HepG2 (cell line): Measurements from ENCODE around the gene RAP2A. TPM values are rescaled to one million over a fixed set of nuclear protein-coding genes. Genes with fewer than 3 reads are reported as not detected.

Experiments
- ATAC-seq: fragments of 200-7000 bp; cut with Tn5 transposase; 3 replicates; pipeline ENCODE4 v1.9.1; 2020; ENCODE audit warnings: mild to moderate bottlenecking, moderate library complexity
- BruUV-seq: library from RNA; stranded (reverse); fragments of 400-500 nt; replicated peaks from 2 replicates; lab custom pipeline; 2021; lab: Mats Ljungman, UMichigan
- CTCF ChIA-PET: fragments of 300-600 bp; formaldehyde crosslinking; extraction: SDS; loops from one replicate; lab custom pipeline; 2021; ENCODE audit warnings: low total read pairs, inconsistent platforms, low intra/inter-chr PET ratio; lab: Yijun Ruan, JAX
- POLR2A ChIA-PET: fragments of 350-600 bp; sonication (Branson Sonifier 250); formaldehyde crosslinking; loops from one replicate; lab custom pipeline; 2020; ENCODE audit warnings: antibody characterized with exemption, inconsistent platforms; lab: Yijun Ruan, JAX
- DNase-seq: peaks from one replicate; pipeline ENCODE4 v3.0.0-alpha.2; 2015; ENCODE audit warnings: low spot score
- FAIRE-seq: peaks from 3 replicates; lab custom pipeline; 2011; peaks lifted over from hg19 to GRCh38; lab: Jason Lieb, UNC
- H2AFZ ChIP-seq: one replicate; pipeline ENCODE4 v1.6.1; 2011; ENCODE audit warnings: low read length, inconsistent platforms
- H3K27ac ChIP-seq: fragments of 300-600 bp; 3 replicates; pipeline ENCODE4 v1.8.0; 2011; ENCODE audit warnings: mixed run types, mild to moderate bottlenecking, mixed read lengths, low read length, inconsistent platforms; ENCODE audit not compliant: insufficient read depth; ENCODE audit errors: extremely low read length
- H3K27me3 ChIP-seq, 2 experiments: fragments of 200-600 bp in 1 of 2; 2 replicates in 1 of 2; 3 replicates in 1 of 2; pipeline versions ENCODE4 v1.6.0 to v1.8.0; 2011; ENCODE audit warnings: low read length in 2 of 2, mild to moderate bottlenecking in 2 of 2, moderate library complexity in 2 of 2, inconsistent platforms in 1 of 2; ENCODE audit not compliant: insufficient read depth in 2 of 2, control insufficient read depth in 1 of 2
- H3K36me3 ChIP-seq, 2 experiments: fragments of 200-600 bp in 1 of 2; replicated peaks in 1 of 2; 2 replicates in 1 of 2; 3 replicates in 1 of 2; pipeline versions ENCODE4 v1.5.1 to v1.8.0; 2011; ENCODE audit warnings: low read length in 2 of 2, inconsistent platforms in 1 of 2; ENCODE audit not compliant: insufficient read depth in 2 of 2, control insufficient read depth in 1 of 2
- H3K4me1 ChIP-seq: 2 replicates; pipeline ENCODE4 v1.5.1; 2012; ENCODE audit warnings: low read length, inconsistent platforms; ENCODE audit not compliant: insufficient read depth
- H3K4me2 ChIP-seq: 2 replicates; pipeline ENCODE4 v1.6.0; 2011; ENCODE audit warnings: low read depth, low read length, inconsistent platforms
- H3K4me3 ChIP-seq, 3 experiments: fragments of 200-600 bp in 1 of 3; sonication (generic), shearing (Covaris generic) in 1 of 3; replicated peaks in 1 of 3; 2 replicates each; pipeline ENCODE4 v1.5.1; 2011 to 2016; ENCODE audit warnings: low read length in 3 of 3, inconsistent platforms in 2 of 3, low read depth in 2 of 3, mild to moderate bottlenecking in 2 of 3, control low read depth in 1 of 3, mixed read lengths in 1 of 3; ENCODE audit not compliant: insufficient read depth in 1 of 3
- H3K79me2 ChIP-seq: one replicate; pipeline ENCODE4 v1.6.1; 2011; ENCODE audit warnings: low read length, inconsistent platforms; ENCODE audit not compliant: insufficient read depth
- H3K9ac ChIP-seq: 2 replicates; pipeline ENCODE4 v1.6.0; 2011; ENCODE audit warnings: mild to moderate bottlenecking, low read depth, low read length, inconsistent platforms; ENCODE audit not compliant: insufficient read depth
- H3K9me3 ChIP-seq: 2 replicates; pipeline ENCODE4 v1.5.1; 2012; ENCODE audit warnings: mild to moderate bottlenecking, low read length
- H4K20me1 ChIP-seq: 2 replicates; pipeline ENCODE4 v1.6.0; 2011; ENCODE audit warnings: inconsistent platforms, mild to moderate bottlenecking, low read length, moderate library complexity; ENCODE audit not compliant: insufficient read depth
- ARID2 ChIP-seq: sonication (generic); formaldehyde crosslinking; IDR thresholded peaks from 2 replicates; pipeline ENCODE4 v1.8.1; 2022; ENCODE audit warnings: mild to moderate bottlenecking, missing genetic modification reagents, borderline replicate concordance
- DBP ChIP-seq: sonication (generic); formaldehyde crosslinking; IDR thresholded peaks from 2 replicates; pipeline ENCODE4 v1.4.0; 2020; ENCODE audit warnings: missing genetic modification reagents; ENCODE audit errors: not compliant biosample characterization
- E2F1 ChIP-seq: sonication (generic); formaldehyde crosslinking; IDR thresholded peaks from 2 replicates; pipeline ENCODE4 v1.5.0; 2020; ENCODE audit warnings: missing genetic modification reagents
- NCOA2 ChIP-seq: sonication (generic); formaldehyde crosslinking; IDR thresholded peaks from 2 replicates; pipeline ENCODE4 v1.8.0; 2022; ENCODE audit warnings: inconsistent platforms
- NCOA5 ChIP-seq: sonication (generic); formaldehyde crosslinking; IDR thresholded peaks from 2 replicates; pipeline ENCODE4 v1.4.0; 2020; ENCODE audit warnings: missing genetic modification reagents
- POLR2AphosphoS5 ChIP-seq: IDR thresholded peaks from 2 replicates; pipeline ENCODE4 v1.6.1; 2012; ENCODE audit warnings: low read depth, low read length
- SIX1 ChIP-seq: sonication (generic); formaldehyde crosslinking; IDR thresholded peaks from 2 replicates; pipeline ENCODE4 v1.4.0; 2020; ENCODE audit warnings: missing genetic modification reagents, borderline replicate concordance
- TRIM24 ChIP-seq: sonication (generic); formaldehyde crosslinking; IDR thresholded peaks from 2 replicates; pipeline ENCODE4 v1.8.0; 2022; ENCODE audit warnings: mild to moderate bottlenecking, missing genetic modification reagents
- ZMYM3 ChIP-seq: sonication (generic); formaldehyde crosslinking; IDR thresholded peaks from 2 replicates; pipeline ENCODE4 v1.5.1; 2020; ENCODE audit warnings: mild to moderate bottlenecking, missing genetic modification reagents
- ZNF136 ChIP-seq: sonication (generic); formaldehyde crosslinking; IDR thresholded peaks from 2 replicates; pipeline ENCODE4 v1.8.1; 2022; ENCODE audit warnings: low read depth, mild to moderate bottlenecking, moderate library complexity, missing genetic modification reagents
- ZNF431 ChIP-seq: sonication (generic); formaldehyde crosslinking; IDR thresholded peaks from 2 replicates; pipeline ENCODE4 v1.9.0; 2022; ENCODE audit warnings: missing genetic modification reagents, low read depth, mild to moderate bottlenecking, borderline replicate concordance
- ZNF451 ChIP-seq: sonication (generic); formaldehyde crosslinking; IDR thresholded peaks from 2 replicates; pipeline ENCODE4 v1.5.0; 2020; ENCODE audit warnings: mild to moderate bottlenecking, missing genetic modification reagents
- ZNF496 ChIP-seq: sonication (generic); formaldehyde crosslinking; IDR thresholded peaks from 2 replicates; pipeline ENCODE4 v1.8.1; 2023; ENCODE audit warnings: mild to moderate bottlenecking, moderate library complexity, missing genetic modification reagents; ENCODE audit not compliant: insufficient replicate concordance
- ZNF75D ChIP-seq: sonication (generic); formaldehyde crosslinking; IDR thresholded peaks from 2 replicates; pipeline ENCODE4 v1.8.1; 2023; ENCODE audit warnings: missing genetic modification reagents, mild to moderate bottlenecking, borderline replicate concordance
- ZSCAN12 ChIP-seq: sonication (generic); formaldehyde crosslinking; IDR thresholded peaks from 2 replicates; pipeline ENCODE4 v1.9.0; 2021; ENCODE audit warnings: mild to moderate bottlenecking, missing genetic modification reagents
- WGBS: methylation state at CpG from one replicate; pipeline ENCODE4 v1.1.6; 2017; ENCODE audit warnings: low lambda C conversion rate; 5-methylcytosine and 5-hydroxymethylcytosine counted together
- in situ Hi-C: cut with HindIII; loops from 2 replicates; pipeline ENCODE4 v1.10.0; 2017; ENCODE audit warnings: low pct_unique_long_range_greater_than_20kb; ENCODE audit not compliant: extremely low pct_ligation_motif_present
- intact Hi-C: fragments of 100-400 bp; cut with micrococcal nuclease; formaldehyde crosslinking; loops from one replicate; pipeline ENCODE4 v1.10.0; 2022; ENCODE audit not compliant: unreplicated experiment
- polyA plus RNA-seq, 8 experiments: library from polyadenylated mRNA; depleted of rRNA in 3 of 8; stranded (reverse) in 7 of 8; unstranded in 1 of 8; fragments of >200 nt; fragmentation: Illumina TruSeq in 4 of 8; extraction: Trizol in 4 of 8; gene quantifications; 2 replicates each; pipeline versions ENCODE4 v1.2.1 to v1.2.3, GENCODE V29; 2011 to 2016; ENCODE audit warnings: low read depth in 4 of 8, missing spikeins in 1 of 8, mixed read lengths in 1 of 8; ENCODE audit not compliant: insufficient read depth in 1 of 8
- total RNA-seq, 5 experiments: library from RNA; depleted of rRNA; stranded (reverse); fragments of >200 nt; fragmentation: Illumina TruSeq; extraction: Trizol; gene quantifications; 2 replicates each; pipeline ENCODE4 v1.2.3, GENCODE V29; 2016; ENCODE audit warnings: low read depth in 1 of 5

RAP2A gene
- total and polyA plus RNA-seq, 2 of the 13 experiments (the other 11 are each of a cell fraction or from before 2014, with no cell fraction given) = 9.9 to 23.1 TPM

GRCh38 chr13:97414392-97414791 is 19.6 kb upstream of the RAP2A start:
- POLR2A ChIA-PET = no interaction called here
- H3K4me2 ChIP-seq = no peak overlapping the region; the same call in 1 of the 2 replicates
- no peaks in the 10 kb centered on the region for H4K20me1 ChIP-seq
- no peak overlapping the region for H3K4me3 ChIP-seq
- no peak for TF ChIP-seq ZMYM3
- TF ChIP-seq ZNF136 = no peak
- TF ChIP-seq ZNF431 (CRISPR knock-in tag) = no peak
- TF ChIP-seq POLR2AphosphoS5 = no peak
- DNase-seq (no peak), FAIRE-seq (no peak), ATAC-seq (no peak)
- BruUV-seq = no TSS peak
- no peak overlapping the region for H3K27ac ChIP-seq
- no peaks in the 10 kb centered on the region for H3K9me3 ChIP-seq
- in situ Hi-C loops (no loop called here), intact Hi-C loops (no loop called here)
- H3K27me3 ChIP-seq = peaks cover 0 to 9% of the 10 kb centered on the region in 2 experiments; a peak in 1 of 5 replicates
- H3K79me2 ChIP-seq = no peaks in the 10 kb centered on the region
- H3K9ac ChIP-seq = no peak overlapping the region
- H2AFZ ChIP-seq = no peak overlapping the region
- CTCF ChIA-PET = no interaction called here
- 0 out of 2 replicates have a peak, but pooled peaks cover 6% of the 10 kb centered on the region for H3K4me1 ChIP-seq
- no peaks in the 10 kb centered on the region for H3K36me3 ChIP-seq
- WGBS = 21% methylated on average over 4 of the region's 4 CpGs

GRCh38 chr13:97417698-97418097 is 16.3 kb upstream of the RAP2A start:
- intact Hi-C loops (no loop called here), in situ Hi-C loops (no loop called here)
- ChIA-PET CTCF (no interaction called here), POLR2A (no interaction called here)
- Histone ChIP-seq H3K79me2 (no peaks in the 10 kb centered on the region), H3K9ac (no peak overlapping the region), H3K9me3 (no peaks in the 10 kb centered on the region), H3K27me3 (peaks cover 0 to 9% of the 10 kb centered on the region in 2 experiments; a peak in 1 of 5 replicates), H3K4me2 (no peak overlapping the region), H3K4me1 (0 out of 2 replicates have a peak, but pooled peaks cover 6% of the 10 kb centered on the region), H3K4me3 (no peak overlapping the region), H2AFZ (no peak overlapping the region), H3K27ac (no peak overlapping the region), H3K36me3 (no peaks in the 10 kb centered on the region), H4K20me1 (no peaks in the 10 kb centered on the region)
- ATAC-seq (no peak), DNase-seq (no peak), FAIRE-seq (no peak)
- WGBS = 19% methylated on average over 5 of the region's 5 CpGs
- BruUV-seq = no TSS peak
- no peak for TF ChIP-seq DBP
- no peak for TF ChIP-seq NCOA2 (CRISPR knock-in tag)
- no peak for TF ChIP-seq SIX1
- TF ChIP-seq TRIM24 (CRISPR knock-in tag) = no peak
- TF ChIP-seq E2F1 (CRISPR knock-in tag) = no peak
- no peak for TF ChIP-seq NCOA5 (CRISPR knock-in tag)
- no peak for TF ChIP-seq ZNF496
- no peak for TF ChIP-seq ZSCAN12 (CRISPR knock-in tag)
- TF ChIP-seq ZNF451 (CRISPR knock-in tag) = no peak
- no peak for TF ChIP-seq ARID2 (CRISPR knock-in tag)
- no peak for TF ChIP-seq ZNF75D
